WTC11 (cell line): Measurements from ENCODE around the gene STX8. TPM values are rescaled to one million over a fixed set of nuclear protein-coding genes. Genes with fewer than 3 reads are reported as not detected.

Experiments
- ATAC-seq: fragments of 200-7000 bp; cut with Tn5 transposase; 2 replicates; pipeline ENCODE4 v1.10.0; 2021; ENCODE audit warnings: mild to moderate bottlenecking, moderate library complexity
- CTCF ChIA-PET: fragments of 300-600 bp; sonication (Branson Sonifier 250); formaldehyde crosslinking; loops from one replicate; lab custom pipeline; 2021; ENCODE audit warnings: antibody characterized with exemption; lab: Charles Lee
- POLR2A ChIA-PET: fragments of 350-600 bp; sonication (Branson Sonifier 250); formaldehyde crosslinking; loops from one replicate; lab custom pipeline; 2021; ENCODE audit warnings: antibody characterized with exemption; lab: Charles Lee
- DNase-seq: peaks from one replicate; pipeline ENCODE4 v3.0.0; 2021; ENCODE audit warnings: low spot score
- H3K27ac Mint-ChIP-seq: 2 replicates; pipeline ENCODE4 v1.8.0; 2021; ENCODE audit warnings: mixed read lengths
- H3K27me3 Mint-ChIP-seq: 2 replicates; pipeline ENCODE4 v1.8.0; 2021; ENCODE audit warnings: low read depth, mild to moderate bottlenecking, moderate library complexity, mixed read lengths
- H3K36me3 Mint-ChIP-seq: 2 replicates; pipeline ENCODE4 v1.8.0; 2021; ENCODE audit warnings: mixed read lengths
- H3K4me1 Mint-ChIP-seq: 2 replicates; pipeline ENCODE4 v1.8.0; 2022; ENCODE audit warnings: mixed read lengths
- H3K4me3 Mint-ChIP-seq: 2 replicates; pipeline ENCODE4 v1.8.0; 2021; ENCODE audit warnings: mild to moderate bottlenecking, moderate library complexity, mixed read lengths
- H3K9me3 Mint-ChIP-seq: 2 replicates; pipeline ENCODE4 v1.8.0; 2021; ENCODE audit warnings: mixed read lengths
- CBFB ChIP-seq: sonication (generic); formaldehyde crosslinking; IDR thresholded peaks from 2 replicates; pipeline ENCODE4 v1.8.1; 2022; ENCODE audit warnings: mild to moderate bottlenecking, low read depth, missing genetic modification reagents
- CREB1 ChIP-seq: sonication (generic); formaldehyde crosslinking; IDR thresholded peaks from 2 replicates; pipeline ENCODE4 v1.8.0; 2023; ENCODE audit warnings: mild to moderate bottlenecking, missing genetic modification reagents
- FOXP1 ChIP-seq: sonication (generic); formaldehyde crosslinking; IDR thresholded peaks from 2 replicates; pipeline ENCODE4 v1.8.0; 2022; ENCODE audit warnings: missing genetic modification reagents, mild to moderate bottlenecking, moderate library complexity, borderline replicate concordance
- IRF2 ChIP-seq: sonication (generic); formaldehyde crosslinking; IDR thresholded peaks from 2 replicates; pipeline ENCODE4 v1.8.0; 2022; ENCODE audit warnings: low read depth, missing genetic modification reagents, borderline replicate concordance
- NFYB ChIP-seq: sonication (generic); formaldehyde crosslinking; conservative IDR thresholded peaks from 2 replicates; pipeline ENCODE4 v1.8.0; 2022; ENCODE audit warnings: low read depth, missing genetic modification reagents
- NR1H2 ChIP-seq: sonication (generic); formaldehyde crosslinking; IDR thresholded peaks from 2 replicates; pipeline ENCODE4 v1.9.0; 2021; ENCODE audit warnings: mild to moderate bottlenecking, moderate library complexity, missing genetic modification reagents
- OVOL2 ChIP-seq: fragments of 250-450 bp; sonication (Bioruptor Pico); IDR thresholded peaks from 2 replicates; pipeline ENCODE4 v1.9.0; 2021; ENCODE audit warnings: mild to moderate bottlenecking, borderline replicate concordance
- RELA ChIP-seq: sonication (generic); formaldehyde crosslinking; IDR thresholded peaks from 2 replicates; pipeline ENCODE4 v1.8.1; 2022; ENCODE audit warnings: missing genetic modification reagents, mild to moderate bottlenecking, borderline replicate concordance
- RORB ChIP-seq: fragments of 250-450 bp; sonication (Bioruptor Pico); IDR thresholded peaks from 2 replicates; pipeline ENCODE4 v1.9.0; 2021; ENCODE audit warnings: mild to moderate bottlenecking
- SMAD3 ChIP-seq: sonication (generic); formaldehyde crosslinking; IDR thresholded peaks from 2 replicates; pipeline ENCODE4 v1.8.0; 2022; ENCODE audit warnings: missing genetic modification reagents, mild to moderate bottlenecking, borderline replicate concordance
- SP1 ChIP-seq: sonication (generic); formaldehyde crosslinking; conservative IDR thresholded peaks from 2 replicates; pipeline ENCODE4 v1.8.1; 2022; ENCODE audit warnings: missing genetic modification reagents
- ZBTB21 ChIP-seq: sonication (generic); formaldehyde crosslinking; IDR thresholded peaks from 2 replicates; pipeline ENCODE4 v1.8.1; 2023; ENCODE audit warnings: mild to moderate bottlenecking, missing genetic modification reagents, borderline replicate concordance
- ZNF317 ChIP-seq: sonication (generic); formaldehyde crosslinking; IDR thresholded peaks from 2 replicates; pipeline ENCODE4 v1.8.1; 2023; ENCODE audit warnings: low read depth, mild to moderate bottlenecking, moderate library complexity, missing genetic modification reagents, borderline replicate concordance
- total RNA-seq: library from RNA; stranded (reverse); gene quantifications from 3 replicates; pipeline ENCODE4 v1.2.3, GENCODE V29; 2021
- TF ChIP-seq, protein P1 (sequence below): sonication (generic); formaldehyde crosslinking; IDR thresholded peaks from 2 replicates; pipeline ENCODE4 v1.8.1; 2023; ENCODE audit warnings: mild to moderate bottlenecking, missing genetic modification reagents
- TF ChIP-seq, protein P2 (sequence below): sonication (generic); formaldehyde crosslinking; IDR thresholded peaks from 2 replicates; pipeline ENCODE4 v1.8.0; 2022; ENCODE audit warnings: mild to moderate bottlenecking, missing genetic modification reagents
- TF ChIP-seq, protein P3 (sequence below): fragments of 250-450 bp; sonication (Bioruptor Pico); IDR thresholded peaks from 2 replicates; pipeline ENCODE4 v1.9.0; 2021; ENCODE audit warnings: moderate library complexity, mild to moderate bottlenecking, inconsistent platforms, borderline replicate concordance
- TF ChIP-seq, protein P4 (sequence below): sonication (generic); formaldehyde crosslinking; IDR thresholded peaks from 2 replicates; pipeline ENCODE4 v1.8.0; 2022; ENCODE audit warnings: mild to moderate bottlenecking, missing genetic modification reagents
- TF ChIP-seq, protein P5 (sequence below): fragments of 250-450 bp; sonication (Bioruptor Pico); IDR thresholded peaks from 2 replicates; pipeline ENCODE4 v2.1.2; 2022; ENCODE audit warnings: mild to moderate bottlenecking, moderate library complexity
- TF ChIP-seq, protein P6 (sequence below): sonication (generic); formaldehyde crosslinking; IDR thresholded peaks from 2 replicates; pipeline ENCODE4 v1.8.1; 2023; ENCODE audit warnings: mild to moderate bottlenecking, missing genetic modification reagents, moderate library complexity
- TF ChIP-seq, protein P7 (sequence below): sonication (generic); formaldehyde crosslinking; IDR thresholded peaks from 2 replicates; pipeline ENCODE4 v1.8.1; 2023; ENCODE audit warnings: mild to moderate bottlenecking, missing genetic modification reagents, moderate library complexity

The STX8 gene
- total RNA-seq, 1 experiment from 2014 or later = 39.9 TPM

- POLR2A ChIA-PET = no interaction called here
- DNase-seq (no peak), ATAC-seq (no peak)
- Mint-ChIP-seq H3K4me3 (no peak overlapping the region), H3K27ac (no peak overlapping the region), H3K36me3 (no peaks in the 10 kb centered on the region), H3K4me1 (peaks cover 8% of the 10 kb centered on the region; the same call in 1 of the 2 replicates), H3K9me3 (no peaks in the 10 kb centered on the region), H3K27me3 (no peaks in the 10 kb centered on the region)
- CTCF ChIA-PET = interaction anchor here (1.6 kb wide), 1 partner anchor 41 kb away, joined by 3 read pairs; no protein-coding TSS in a partner anchor
- TF ChIP-seq, protein P1, sequence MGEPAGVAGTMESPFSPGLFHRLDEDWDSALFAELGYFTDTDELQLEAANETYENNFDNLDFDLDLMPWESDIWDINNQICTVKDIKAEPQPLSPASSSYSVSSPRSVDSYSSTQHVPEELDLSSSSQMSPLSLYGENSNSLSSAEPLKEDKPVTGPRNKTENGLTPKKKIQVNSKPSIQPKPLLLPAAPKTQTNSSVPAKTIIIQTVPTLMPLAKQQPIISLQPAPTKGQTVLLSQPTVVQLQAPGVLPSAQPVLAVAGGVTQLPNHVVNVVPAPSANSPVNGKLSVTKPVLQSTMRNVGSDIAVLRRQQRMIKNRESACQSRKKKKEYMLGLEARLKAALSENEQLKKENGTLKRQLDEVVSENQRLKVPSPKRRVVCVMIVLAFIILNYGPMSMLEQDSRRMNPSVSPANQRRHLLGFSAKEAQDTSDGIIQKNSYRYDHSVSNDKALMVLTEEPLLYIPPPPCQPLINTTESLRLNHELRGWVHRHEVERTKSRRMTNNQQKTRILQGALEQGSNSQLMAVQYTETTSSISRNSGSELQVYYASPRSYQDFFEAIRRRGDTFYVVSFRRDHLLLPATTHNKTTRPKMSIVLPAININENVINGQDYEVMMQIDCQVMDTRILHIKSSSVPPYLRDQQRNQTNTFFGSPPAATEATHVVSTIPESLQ = no peak
- no peak for TF ChIP-seq RORB (CRISPR knock-in tag)
- TF ChIP-seq, protein P2, sequence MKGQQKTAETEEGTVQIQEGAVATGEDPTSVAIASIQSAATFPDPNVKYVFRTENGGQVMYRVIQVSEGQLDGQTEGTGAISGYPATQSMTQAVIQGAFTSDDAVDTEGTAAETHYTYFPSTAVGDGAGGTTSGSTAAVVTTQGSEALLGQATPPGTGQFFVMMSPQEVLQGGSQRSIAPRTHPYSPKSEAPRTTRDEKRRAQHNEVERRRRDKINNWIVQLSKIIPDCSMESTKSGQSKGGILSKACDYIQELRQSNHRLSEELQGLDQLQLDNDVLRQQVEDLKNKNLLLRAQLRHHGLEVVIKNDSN (CRISPR knock-in tag) = no peak
- no peak for TF ChIP-seq SMAD3 (CRISPR knock-in tag)
Measured at GRCh38 chr17:9209347-9209746, 366.3 kb downstream of the STX8 start.

DNA sequence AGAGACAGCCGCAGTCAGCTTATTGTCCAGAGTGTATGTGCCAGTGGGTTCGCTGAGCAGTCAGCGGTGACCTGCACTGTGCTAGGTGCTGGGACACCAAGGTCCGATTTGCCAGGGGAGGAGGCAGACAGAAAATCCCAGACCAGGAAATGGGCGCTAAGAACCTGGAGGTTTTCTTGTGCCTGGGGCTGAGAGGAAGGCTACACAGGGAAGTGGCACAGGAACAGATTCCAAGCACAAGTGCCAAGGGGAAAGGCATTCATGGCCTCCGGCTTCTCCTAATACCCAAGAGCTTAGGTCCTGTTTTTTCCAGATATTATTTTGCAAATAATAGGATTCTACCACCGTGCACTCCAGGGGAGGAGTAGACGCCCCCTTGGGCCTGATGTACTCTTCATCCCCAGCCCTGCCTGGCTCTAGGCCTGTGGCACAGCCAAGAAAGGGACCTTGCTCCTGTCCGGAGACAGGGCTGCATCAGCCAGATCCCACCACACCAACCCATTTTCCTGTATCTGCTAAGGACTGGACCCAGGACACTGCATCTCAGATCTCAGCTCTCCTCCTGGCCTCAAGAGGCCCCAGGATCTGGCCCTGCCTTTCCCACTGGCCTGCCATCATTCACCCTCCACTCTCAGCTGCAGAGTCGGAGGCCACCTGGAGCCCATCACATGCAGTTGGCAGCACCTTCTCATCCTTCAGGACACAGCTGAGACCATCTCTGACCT, 367.1 kb downstream of the STX8 start:
- H3K4me1 Mint-ChIP-seq = peaks cover 8% of the 10 kb centered on the region; the same call in 1 of the 2 replicates
- TF ChIP-seq, protein P3, sequence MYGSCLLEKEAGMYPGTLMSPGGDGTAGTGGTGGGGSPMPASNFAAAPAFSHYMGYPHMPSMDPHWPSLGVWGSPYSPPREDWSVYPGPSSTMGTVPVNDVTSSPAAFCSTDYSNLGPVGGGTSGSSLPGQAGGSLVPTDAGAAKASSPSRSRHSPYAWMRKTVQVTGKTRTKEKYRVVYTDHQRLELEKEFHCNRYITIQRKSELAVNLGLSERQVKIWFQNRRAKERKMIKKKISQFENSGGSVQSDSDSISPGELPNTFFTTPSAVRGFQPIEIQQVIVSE = no peak
- no peak for TF ChIP-seq SP1 (CRISPR knock-in tag)
- TF ChIP-seq, protein P4, sequence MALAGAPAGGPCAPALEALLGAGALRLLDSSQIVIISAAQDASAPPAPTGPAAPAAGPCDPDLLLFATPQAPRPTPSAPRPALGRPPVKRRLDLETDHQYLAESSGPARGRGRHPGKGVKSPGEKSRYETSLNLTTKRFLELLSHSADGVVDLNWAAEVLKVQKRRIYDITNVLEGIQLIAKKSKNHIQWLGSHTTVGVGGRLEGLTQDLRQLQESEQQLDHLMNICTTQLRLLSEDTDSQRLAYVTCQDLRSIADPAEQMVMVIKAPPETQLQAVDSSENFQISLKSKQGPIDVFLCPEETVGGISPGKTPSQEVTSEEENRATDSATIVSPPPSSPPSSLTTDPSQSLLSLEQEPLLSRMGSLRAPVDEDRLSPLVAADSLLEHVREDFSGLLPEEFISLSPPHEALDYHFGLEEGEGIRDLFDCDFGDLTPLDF (CRISPR knock-in tag) = no peak
- TF ChIP-seq RELA (CRISPR knock-in tag) = no peak
- TF ChIP-seq ZBTB21 (CRISPR knock-in tag) = no peak
- TF ChIP-seq NFYB (CRISPR knock-in tag) = no peak
- no peak for TF ChIP-seq ZNF317 (CRISPR knock-in tag)
- TF ChIP-seq, protein P5, sequence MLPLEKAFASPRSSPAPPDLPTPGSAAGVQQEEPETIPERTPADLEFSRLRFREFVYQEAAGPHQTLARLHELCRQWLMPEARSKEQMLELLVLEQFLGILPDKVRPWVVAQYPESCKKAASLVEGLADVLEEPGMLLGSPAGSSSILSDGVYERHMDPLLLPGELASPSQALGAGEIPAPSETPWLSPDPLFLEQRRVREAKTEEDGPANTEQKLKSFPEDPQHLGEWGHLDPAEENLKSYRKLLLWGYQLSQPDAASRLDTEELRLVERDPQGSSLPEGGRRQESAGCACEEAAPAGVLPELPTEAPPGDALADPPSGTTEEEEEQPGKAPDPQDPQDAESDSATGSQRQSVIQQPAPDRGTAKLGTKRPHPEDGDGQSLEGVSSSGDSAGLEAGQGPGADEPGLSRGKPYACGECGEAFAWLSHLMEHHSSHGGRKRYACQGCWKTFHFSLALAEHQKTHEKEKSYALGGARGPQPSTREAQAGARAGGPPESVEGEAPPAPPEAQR (CRISPR knock-in tag) = no peak
- no peak for TF ChIP-seq FOXP1 (CRISPR knock-in tag)
- TF ChIP-seq CREB1 (CRISPR knock-in tag) = no peak
- TF ChIP-seq, protein P6, sequence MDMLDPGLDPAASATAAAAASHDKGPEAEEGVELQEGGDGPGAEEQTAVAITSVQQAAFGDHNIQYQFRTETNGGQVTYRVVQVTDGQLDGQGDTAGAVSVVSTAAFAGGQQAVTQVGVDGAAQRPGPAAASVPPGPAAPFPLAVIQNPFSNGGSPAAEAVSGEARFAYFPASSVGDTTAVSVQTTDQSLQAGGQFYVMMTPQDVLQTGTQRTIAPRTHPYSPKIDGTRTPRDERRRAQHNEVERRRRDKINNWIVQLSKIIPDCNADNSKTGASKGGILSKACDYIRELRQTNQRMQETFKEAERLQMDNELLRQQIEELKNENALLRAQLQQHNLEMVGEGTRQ (CRISPR knock-in tag) = no peak
- TF ChIP-seq, protein P7, sequence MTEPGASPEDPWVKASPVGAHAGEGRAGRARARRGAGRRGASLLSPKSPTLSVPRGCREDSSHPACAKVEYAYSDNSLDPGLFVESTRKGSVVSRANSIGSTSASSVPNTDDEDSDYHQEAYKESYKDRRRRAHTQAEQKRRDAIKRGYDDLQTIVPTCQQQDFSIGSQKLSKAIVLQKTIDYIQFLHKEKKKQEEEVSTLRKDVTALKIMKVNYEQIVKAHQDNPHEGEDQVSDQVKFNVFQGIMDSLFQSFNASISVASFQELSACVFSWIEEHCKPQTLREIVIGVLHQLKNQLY (CRISPR knock-in tag) = no peak
- no peak for TF ChIP-seq IRF2 (CRISPR knock-in tag)
- no peak for TF ChIP-seq CBFB (CRISPR knock-in tag)
- no peak for TF ChIP-seq OVOL2
- TF ChIP-seq NR1H2 (CRISPR knock-in tag) = no peak
- TF ChIP-seq, all 79 proteins: peak for 0
- no peak for ATAC-seq
- no peaks in the 10 kb centered on the region for H3K9me3 Mint-ChIP-seq
- no peak for DNase-seq
- H3K36me3 Mint-ChIP-seq = no peaks in the 10 kb centered on the region
- ChIA-PET CTCF (interaction anchor here (1.2 kb wide), 1 partner anchor 46 kb away, joined by 3 read pairs; no protein-coding TSS in a partner anchor), POLR2A (no interaction called here)
- no peak overlapping the region for H3K4me3 Mint-ChIP-seq
- no peaks in the 10 kb centered on the region for H3K27me3 Mint-ChIP-seq
- no peak overlapping the region for H3K27ac Mint-ChIP-seq
